IPS-11a (cell line): ENCODE data around the gene ANO3.

Experiments
- H3K4me3 ChIP-seq: one replicate; pipeline ENCODE4 v1.5.1; 2013; ENCODE audit warnings: low read depth, low read length, control low read depth

ANO3 gene

DNA sequence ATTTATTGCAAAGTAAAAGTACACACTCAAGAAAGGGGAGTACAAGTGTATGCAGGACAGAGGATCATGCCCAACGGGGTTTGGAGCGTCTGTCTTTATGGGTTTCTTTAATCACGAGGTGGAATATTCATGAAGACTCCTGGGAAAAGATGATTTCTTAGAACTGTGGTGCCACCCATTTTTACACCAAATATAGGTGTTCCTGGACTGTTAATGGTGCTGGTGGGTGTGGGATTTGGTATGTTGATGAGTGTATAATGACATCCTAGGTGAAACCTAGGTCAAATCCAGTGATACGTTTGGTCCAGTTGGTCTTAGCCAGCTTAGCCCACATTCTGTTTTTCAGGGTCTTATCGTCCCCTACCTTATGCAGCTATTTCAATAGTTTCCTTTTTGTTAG is 21.1 kb downstream of the ANO3 start:
- H3K4me3 ChIP-seq: no peak overlapping the region

GRCh38 chr11:26359055-26359454 is 27.1 kb downstream of the ANO3 start:
- no peak overlapping the region for H3K4me3 ChIP-seq

- H3K4me3 ChIP-seq: no peak overlapping the region
Observed at GRCh38 chr11:26365284-26365683, 33.4 kb downstream of the ANO3 start.

GRCh38 chr11:26377619-26378018 is 45.7 kb downstream of the ANO3 start:
- no peak overlapping the region for H3K4me3 ChIP-seq

GRCh38 chr11:26399336-26399735 is 67.4 kb downstream of the ANO3 start:
- H3K4me3 ChIP-seq: no peak overlapping the region

- no peak overlapping the region for H3K4me3 ChIP-seq
Observed at GRCh38 chr11:26410706-26411366, 78.9 kb downstream of the ANO3 start.

DNA sequence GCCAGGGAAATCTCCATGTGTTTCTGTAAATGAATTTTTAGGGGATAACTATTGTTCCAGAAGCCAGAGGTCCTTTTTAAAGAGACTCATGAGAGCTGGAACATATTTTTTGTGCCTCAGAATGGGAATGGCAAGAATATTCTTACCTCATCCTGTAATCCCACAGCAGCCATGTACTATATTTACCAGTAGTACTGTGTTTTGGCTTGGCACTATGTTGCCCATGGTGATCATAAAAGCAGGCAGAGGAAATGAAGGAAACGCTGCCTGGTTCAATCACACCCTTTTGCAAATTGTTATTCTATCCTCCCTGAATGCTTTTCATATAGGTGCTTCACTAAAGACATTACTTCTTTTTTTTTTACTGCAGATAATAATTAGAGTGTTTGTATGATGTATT is 81.0 kb downstream of the ANO3 start:
- H3K4me3 ChIP-seq: no peak overlapping the region

- H3K4me3 ChIP-seq: no peak overlapping the region
Observed at GRCh38 chr11:26418386-26418912, 86.5 kb downstream of the ANO3 start.

GRCh38 chr11:26420331-26420730 is 88.4 kb downstream of the ANO3 start:
- H3K4me3 ChIP-seq: no peak overlapping the region

DNA sequence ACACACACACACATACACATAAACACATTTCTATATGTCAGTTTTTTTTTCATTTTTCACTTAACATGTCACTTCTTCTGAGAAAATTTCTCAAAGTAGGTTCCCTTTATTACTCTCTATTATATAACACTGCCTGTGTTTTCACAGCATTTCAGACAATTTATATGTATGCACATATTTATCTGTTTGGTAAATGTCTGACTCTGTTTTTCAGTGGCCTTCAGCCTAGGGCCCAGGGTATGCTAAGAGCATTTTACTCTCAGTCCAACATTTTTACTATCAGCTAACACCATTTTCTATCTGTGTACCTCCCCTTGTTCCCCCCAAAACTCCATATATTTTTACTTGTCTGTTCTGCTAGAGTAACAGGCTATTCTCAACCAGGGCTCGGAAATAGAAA is 92.3 kb downstream of the ANO3 start:
- H3K4me3 ChIP-seq: no peak overlapping the region

GRCh38 chr11:26439854-26440253 is 107.9 kb downstream of the ANO3 start:
- no peak overlapping the region for H3K4me3 ChIP-seq

- no peak overlapping the region for H3K4me3 ChIP-seq
Observed at GRCh38 chr11:26442131-26442530, 110.2 kb downstream of the ANO3 start.

DNA sequence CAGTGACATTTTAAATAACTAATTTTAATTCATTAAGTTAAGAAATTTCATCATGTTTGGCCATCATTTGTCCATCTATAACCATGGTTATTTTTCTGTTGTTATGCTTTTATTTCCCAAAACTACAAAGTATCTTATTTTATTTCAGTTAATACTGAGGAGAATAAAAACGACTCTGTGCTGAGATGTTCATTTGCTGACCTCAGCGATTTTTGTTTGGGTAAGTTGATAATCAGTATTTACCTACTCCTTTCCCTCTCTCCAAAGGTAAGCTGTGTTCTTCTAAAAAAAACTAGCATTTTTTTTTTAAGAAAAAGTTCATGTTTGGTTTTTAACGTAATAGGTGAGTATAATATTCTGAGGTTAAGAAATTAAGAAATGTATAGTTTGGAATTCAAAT is 111.7 kb downstream of the ANO3 start:
- H3K4me3 ChIP-seq: no peak overlapping the region

- H3K4me3 ChIP-seq: no peak overlapping the region
Observed at GRCh38 chr11:26457636-26458035, 125.7 kb downstream of the ANO3 start.

DNA sequence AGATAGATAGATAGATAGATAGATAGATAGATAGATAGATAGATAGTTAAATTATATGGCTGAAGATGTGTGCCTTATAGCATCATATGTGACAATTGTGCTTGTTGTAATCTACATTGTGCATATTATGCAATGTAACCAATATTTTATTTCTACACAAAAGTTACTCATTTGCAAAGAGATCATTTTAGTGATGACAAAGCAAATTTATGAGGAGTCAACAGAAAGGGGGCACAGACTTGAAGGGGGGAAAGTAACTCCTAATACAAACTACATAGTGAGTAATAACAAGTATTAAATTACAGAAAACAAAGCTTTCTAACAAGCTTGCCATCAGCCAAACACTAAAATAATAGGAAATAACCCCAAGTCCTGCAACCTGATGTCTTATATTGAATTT is 133.3 kb downstream of the ANO3 start:
- H3K4me3 ChIP-seq: no peak overlapping the region

GRCh38 chr11:26467506-26467905 is 135.6 kb downstream of the ANO3 start:
- no peak overlapping the region for H3K4me3 ChIP-seq

GRCh38 chr11:26470992-26471391 is 139.1 kb downstream of the ANO3 start:
- no peak overlapping the region for H3K4me3 ChIP-seq

- H3K4me3 ChIP-seq: no peak overlapping the region
Observed at GRCh38 chr11:26473216-26474194, 141.6 kb downstream of the ANO3 start.

DNA sequence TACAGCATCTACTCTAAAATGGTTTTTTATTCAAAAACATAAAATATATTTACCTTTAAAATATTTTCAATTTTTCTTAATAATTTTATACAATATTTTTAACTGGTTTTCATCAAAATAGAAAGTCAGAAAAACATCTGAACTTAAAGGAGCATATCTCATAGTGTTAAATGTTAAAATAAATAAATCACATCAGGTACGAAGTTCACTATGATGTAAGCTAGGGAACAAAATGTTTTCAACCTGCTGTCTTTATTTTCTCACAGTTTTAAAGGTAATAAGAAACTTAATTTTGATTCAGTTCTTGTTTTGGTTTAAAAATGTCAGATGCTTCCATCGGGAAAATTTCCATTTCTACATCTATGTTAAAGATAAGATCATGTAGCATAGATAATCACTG is 142.5 kb downstream of the ANO3 start:
- H3K4me3 ChIP-seq: no peak overlapping the region

DNA sequence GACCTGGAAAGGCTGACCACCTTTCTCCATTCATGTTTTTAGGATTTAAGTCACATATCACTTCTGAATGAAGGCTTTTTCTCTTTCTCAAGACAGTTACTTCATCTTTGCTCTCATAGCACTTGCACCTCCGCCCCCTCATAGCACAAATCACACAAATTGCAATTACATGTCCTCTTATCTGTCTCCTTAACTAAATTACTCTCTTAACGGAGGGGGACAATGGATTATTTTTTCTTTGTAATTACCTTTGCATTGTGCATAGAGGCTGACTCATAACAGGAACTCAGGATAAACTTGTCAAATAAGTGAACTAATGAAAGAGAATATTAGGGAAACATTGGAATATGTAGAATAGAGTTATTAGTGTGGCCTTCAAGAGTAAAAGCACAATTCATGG is 145.5 kb downstream of the ANO3 start:
- no peak overlapping the region for H3K4me3 ChIP-seq

DNA sequence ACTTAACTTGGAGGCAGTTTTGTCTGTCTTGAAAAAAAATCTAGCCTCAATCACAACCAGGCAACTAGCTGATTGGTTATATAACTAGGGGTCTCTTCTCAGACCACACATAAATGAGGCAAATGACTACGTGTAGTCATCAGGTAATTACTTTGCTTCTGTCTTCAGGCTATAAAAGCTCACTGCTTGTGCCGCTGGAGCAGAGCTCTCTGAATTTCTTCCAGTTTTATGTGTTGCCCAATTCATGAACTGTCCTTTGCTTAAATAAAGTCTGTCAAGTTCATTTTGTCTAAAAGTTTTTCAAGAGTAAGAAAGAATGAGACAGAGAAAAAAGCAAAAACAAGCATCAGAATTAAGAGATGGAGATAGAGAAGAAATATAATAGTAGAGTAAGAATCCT is 146.8 kb downstream of the ANO3 start:
- no peak overlapping the region for H3K4me3 ChIP-seq

DNA sequence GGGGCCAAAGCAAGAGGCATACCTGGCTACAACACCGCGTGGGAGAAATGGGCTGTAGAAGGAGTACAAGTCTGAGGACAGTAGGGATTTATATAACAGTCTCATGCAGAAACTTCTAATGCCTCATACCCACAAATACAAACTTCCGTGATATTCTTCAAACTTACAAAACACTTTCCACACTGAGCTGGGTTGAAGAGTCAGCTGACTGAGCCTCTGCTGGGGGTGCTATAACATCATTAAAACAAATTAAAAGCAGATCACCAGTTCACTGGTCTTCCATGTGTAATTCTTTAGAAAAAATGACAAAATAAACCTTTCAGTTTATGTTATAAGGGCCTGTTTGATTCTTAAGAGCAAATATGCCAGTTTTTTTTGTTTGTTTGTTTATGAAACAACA is 148.1 kb downstream of the ANO3 start:
- no peak overlapping the region for H3K4me3 ChIP-seq
